ENCODE data around the gene RANBP3. TPM values are rescaled to one million over a fixed set of nuclear protein-coding genes. Genes with fewer than 3 reads are reported as not detected.

RANBP3 gene
- total and polyA plus RNA-seq, 7 donors, result 40.5 to 71.7 (median 48.7) TPM

DNA sequence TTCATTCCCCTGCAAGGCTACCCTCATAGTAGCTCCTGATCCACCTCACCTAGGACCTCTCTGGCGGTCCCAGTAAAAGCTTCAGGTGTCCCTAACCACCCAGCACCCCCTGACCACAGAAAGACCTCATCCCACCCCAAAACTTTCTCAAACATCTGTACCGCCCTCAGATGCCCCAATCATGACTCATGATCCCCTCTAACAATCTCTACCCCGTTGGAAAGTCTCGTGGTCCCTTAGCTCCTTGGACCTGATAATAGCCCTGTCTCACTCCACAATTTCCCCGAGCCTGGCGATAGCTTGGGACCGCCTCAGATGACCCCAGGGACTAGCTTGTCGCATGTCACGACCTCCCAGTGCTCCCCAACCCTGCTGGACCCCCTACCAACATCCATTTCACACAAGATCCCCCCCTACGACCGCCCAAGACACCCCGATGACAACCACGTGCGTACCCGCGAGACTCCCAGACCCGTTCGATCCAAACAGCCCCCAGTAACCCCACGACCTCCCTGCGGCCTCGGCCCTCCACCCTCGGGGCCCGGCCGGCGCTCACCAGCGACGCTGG is 74.8 kb downstream of the RANBP3 start:
- intact Hi-C loops (cut with DNase I), result no loop called here
- WGBS, 3 donors, result 1 to 2% (median 1%) methylated on average over 27 of the region's 27 CpGs
- H3K27me3 ChIP-seq (ENCODE audit: insufficient read depth in 3 of 3, low read length in 2 of 3), result no peaks in the 10 kb centered on the region

GRCh38 chr19:5900976-5901375 is 77.0 kb downstream of the RANBP3 start:
- Histone ChIP-seq H3K27ac (no peak overlapping the region), H3K4me1 (peaks cover 17% of the 10 kb centered on the region), H3K9me3 (no peaks in the 10 kb centered on the region), H3K36me3 (ENCODE audit: insufficient read depth in 1 of 2, low read depth in 1 of 2) (peaks cover 0 to 13% of the 10 kb centered on the region in 2 donors), H3K27me3 (ENCODE audit: insufficient read depth in 3 of 3, low read length in 2 of 3) (no peaks in the 10 kb centered on the region), H3K4me3 (no peak overlapping the region)
- WGBS, 3 donors, result 85 to 88% (median 87%) methylated on average over 8 of the region's 8 CpGs
- intact Hi-C loops (cut with DNase I), result no loop called here
- ATAC-seq (no peak), DNase-seq (no peak)
- TF ChIP-seq, protein P1, sequence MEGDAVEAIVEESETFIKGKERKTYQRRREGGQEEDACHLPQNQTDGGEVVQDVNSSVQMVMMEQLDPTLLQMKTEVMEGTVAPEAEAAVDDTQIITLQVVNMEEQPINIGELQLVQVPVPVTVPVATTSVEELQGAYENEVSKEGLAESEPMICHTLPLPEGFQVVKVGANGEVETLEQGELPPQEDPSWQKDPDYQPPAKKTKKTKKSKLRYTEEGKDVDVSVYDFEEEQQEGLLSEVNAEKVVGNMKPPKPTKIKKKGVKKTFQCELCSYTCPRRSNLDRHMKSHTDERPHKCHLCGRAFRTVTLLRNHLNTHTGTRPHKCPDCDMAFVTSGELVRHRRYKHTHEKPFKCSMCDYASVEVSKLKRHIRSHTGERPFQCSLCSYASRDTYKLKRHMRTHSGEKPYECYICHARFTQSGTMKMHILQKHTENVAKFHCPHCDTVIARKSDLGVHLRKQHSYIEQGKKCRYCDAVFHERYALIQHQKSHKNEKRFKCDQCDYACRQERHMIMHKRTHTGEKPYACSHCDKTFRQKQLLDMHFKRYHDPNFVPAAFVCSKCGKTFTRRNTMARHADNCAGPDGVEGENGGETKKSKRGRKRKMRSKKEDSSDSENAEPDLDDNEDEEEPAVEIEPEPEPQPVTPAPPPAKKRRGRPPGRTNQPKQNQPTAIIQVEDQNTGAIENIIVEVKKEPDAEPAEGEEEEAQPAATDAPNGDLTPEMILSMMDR (IDR thresholded peaks at IDR 0.05), result no peak

More for the DNA sequence above, 74.8 kb downstream of the RANBP3 start:
- Histone ChIP-seq H3K9me3 (no peaks in the 10 kb centered on the region), H3K36me3 (ENCODE audit: insufficient read depth in 1 of 2, low read depth in 1 of 2) (peaks cover 0 to 5% of the 10 kb centered on the region in 2 donors), H3K27ac (peak overlapping the region; percentile 92), H3K4me1 (peaks cover 18% of the 10 kb centered on the region), H3K4me3 (peak overlapping the region; percentile 98)
- no peak for ATAC-seq
- TF ChIP-seq, protein P1 (IDR thresholded peaks at IDR 0.05), result no peak
- no peak for DNase-seq

DNA sequence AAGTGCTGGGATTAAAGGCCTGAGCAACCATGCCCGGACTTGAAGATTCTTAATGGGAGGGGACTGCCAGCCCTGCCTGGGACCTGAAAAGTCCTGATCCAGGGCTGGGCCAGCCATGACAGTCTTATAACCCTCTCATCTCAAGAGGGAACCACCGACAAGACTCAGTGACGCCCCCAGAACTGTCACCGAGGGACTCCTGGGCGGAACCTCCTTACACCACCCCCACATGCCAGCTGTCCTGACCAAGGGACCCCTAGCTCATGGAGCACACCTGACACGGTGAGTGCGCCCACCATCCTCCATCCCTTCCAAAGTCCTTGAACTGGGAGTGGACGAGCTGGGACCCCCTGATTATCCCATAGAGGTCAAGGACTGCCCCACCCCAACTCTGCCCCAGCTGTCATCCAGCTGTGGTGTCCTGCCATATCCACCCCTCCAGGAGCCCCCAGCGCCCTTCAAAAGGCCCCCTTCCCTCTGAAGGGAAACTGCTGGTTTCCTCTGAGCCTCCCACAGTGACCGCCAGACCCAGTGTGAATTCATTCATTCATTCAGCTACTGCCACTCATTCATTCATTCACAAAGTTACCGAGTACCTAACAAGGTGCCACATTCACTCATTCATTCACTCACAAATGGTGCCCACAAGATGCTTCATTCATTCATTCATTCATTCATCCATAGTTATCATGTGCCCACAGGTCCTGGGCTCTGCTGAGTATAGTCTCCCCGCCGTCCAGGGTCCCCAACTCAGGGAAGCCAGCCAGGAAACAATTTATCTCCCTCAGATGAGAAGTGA is 78.0 kb downstream of the RANBP3 start:
- ATAC-seq (no peak), DNase-seq (no peak)
- Histone ChIP-seq H3K9me3 (no peaks in the 10 kb centered on the region), H3K4me1 (peaks cover 8% of the 10 kb centered on the region), H3K27me3 (ENCODE audit: insufficient read depth in 3 of 3, low read length in 2 of 3) (no peaks in the 10 kb centered on the region), H3K36me3 (ENCODE audit: insufficient read depth in 1 of 2, low read depth in 1 of 2) (peaks cover 0 to 24% of the 10 kb centered on the region in 2 donors), H3K4me3 (no peak overlapping the region), H3K27ac (no peak overlapping the region)
- TF ChIP-seq, protein P1 (IDR thresholded peaks at IDR 0.05), result no peak
- 86 to 92% (median 86%) methylated on average over 13 of the region's 13 CpGs for WGBS, 3 donors
- intact Hi-C loops (cut with DNase I), result no loop called here

GRCh38 chr19:5897189-5897969 is 80.6 kb downstream of the RANBP3 start:
- H3K27me3 ChIP-seq (ENCODE audit: insufficient read depth in 3 of 3, low read length in 2 of 3), result no peaks in the 10 kb centered on the region
- H3K4me3 ChIP-seq, result no peak overlapping the region
- intact Hi-C loops (cut with DNase I), result no loop called here
- WGBS, 3 donors, result 80 to 89% (median 86%) methylated on average over 27 to 30 of the region's 30 CpGs
- DNase-seq (no peak), ATAC-seq (no peak)
- TF ChIP-seq, protein P1 (IDR thresholded peaks at IDR 0.05), result no peak
- peaks cover 9% of the 10 kb centered on the region for H3K4me1 ChIP-seq
- no peak overlapping the region for H3K27ac ChIP-seq
- H3K36me3 ChIP-seq (ENCODE audit: insufficient read depth in 1 of 2, low read depth in 1 of 2), result peaks cover 0 to 27% of the 10 kb centered on the region in 2 donors
- H3K9me3 ChIP-seq, result no peaks in the 10 kb centered on the region

Measured in psoas muscle (tissue), 8 donors.